HEK293 (cell line): ENCODE data around the gene PTPRG.
A peak's percentile ranks its signal among the peaks of the same experiment; 100 is the strongest.

Source experiments
- CTCF ChIA-PET: fragments of 350-600 bp; formaldehyde crosslinking; extraction: SDS; loops from one replicate; lab custom pipeline; 2021; ENCODE audit warnings: antibody characterized with exemption; lab: Yijun Ruan, JAX
- POLR2A ChIA-PET: fragments of 300-600 bp; formaldehyde crosslinking; extraction: SDS; loops from one replicate; lab custom pipeline; 2020; ENCODE audit warnings: antibody characterized with exemption, inconsistent platforms; lab: Yijun Ruan, JAX
- H3K27ac ChIP-seq: fragments of 200-500 bp; sonication (Bioruptor generic); 2 replicates; pipeline ENCODE4 v1.5.1; 2014; ENCODE audit warnings: low read depth, low read length, control low read depth, inconsistent platforms; ENCODE audit errors: extremely low read depth
- H3K36me3 ChIP-seq, 2 experiments: fragments of 200-500 bp in 1 of 2; sonication (Bioruptor generic) in 1 of 2; 1 replicate in 1 of 2; 2 replicates in 1 of 2; pipeline ENCODE4 v1.5.1; 2014 to 2017; ENCODE audit warnings: inconsistent platforms in 2 of 2, low read length in 2 of 2; ENCODE audit not compliant: control insufficient read depth in 2 of 2, insufficient read depth in 1 of 2
- H3K4me1 ChIP-seq: fragments of 200-500 bp; sonication (Bioruptor generic); 2 replicates; pipeline ENCODE4 v1.5.1; 2014; ENCODE audit warnings: mild to moderate bottlenecking, low read length, inconsistent platforms; ENCODE audit not compliant: control insufficient read depth, insufficient read depth
- H3K4me3 ChIP-seq: 2 replicates; pipeline ENCODE4 v1.5.1; 2011; ENCODE audit warnings: low read depth, mild to moderate bottlenecking, control low read depth, low read length, moderate library complexity
- H3K9me3 ChIP-seq: fragments of 200-500 bp; sonication (Bioruptor generic); 2 replicates; pipeline ENCODE4 v1.5.1; 2014; ENCODE audit warnings: low read depth, low read length, inconsistent platforms; ENCODE audit not compliant: control insufficient read depth, insufficient read depth
- EGR2 ChIP-seq: fragments of 450-650 bp; formaldehyde crosslinking; IDR thresholded peaks from 2 replicates; pipeline ENCODE4 v1.5.1; 2016; ENCODE audit warnings: low read depth, missing biosample characterization, missing genetic modification characterization
- GFI1B ChIP-seq: fragments of 450-650 bp; formaldehyde crosslinking; IDR thresholded peaks from 2 replicates; pipeline ENCODE4 v1.5.1; 2016; ENCODE audit warnings: missing biosample characterization, missing genetic modification characterization
- GLIS1 ChIP-seq: fragments of 450-650 bp; formaldehyde crosslinking; IDR thresholded peaks from 2 replicates; pipeline ENCODE4 v1.5.1; 2016; ENCODE audit warnings: missing biosample characterization, missing genetic modification characterization
- MEIS1 ChIP-seq: sonication (generic); formaldehyde crosslinking; IDR thresholded peaks from 2 replicates; pipeline ENCODE4 v1.8.1; 2022; ENCODE audit warnings: missing genetic modification reagents, mild to moderate bottlenecking, borderline replicate concordance
- OSR2 ChIP-seq: fragments of 450-650 bp; formaldehyde crosslinking; IDR thresholded peaks from 2 replicates; pipeline ENCODE4 v1.5.1; 2016; ENCODE audit warnings: missing biosample characterization, missing genetic modification characterization
- ZBTB49 ChIP-seq: fragments of 450-650 bp; formaldehyde crosslinking; IDR thresholded peaks from 2 replicates; pipeline ENCODE4 v1.5.1; 2016; ENCODE audit warnings: missing biosample characterization, missing genetic modification characterization, low read depth
- ZFP41 ChIP-seq: fragments of 450-650 bp; formaldehyde crosslinking; IDR thresholded peaks from 2 replicates; pipeline ENCODE4 v1.5.1; 2016; ENCODE audit warnings: missing biosample characterization, missing genetic modification characterization, borderline replicate concordance
- ZIC2 ChIP-seq: fragments of 450-650 bp; formaldehyde crosslinking; IDR thresholded peaks from 2 replicates; pipeline ENCODE4 v1.5.1; 2016; ENCODE audit warnings: missing biosample characterization, missing genetic modification characterization
- ZNF132 ChIP-seq: fragments of 450-650 bp; formaldehyde crosslinking; IDR thresholded peaks from 2 replicates; pipeline ENCODE4 v1.5.1; 2017; ENCODE audit warnings: missing biosample characterization, missing genetic modification characterization, borderline replicate concordance
- ZNF18 ChIP-seq: fragments of 450-650 bp; formaldehyde crosslinking; IDR thresholded peaks from 2 replicates; pipeline ENCODE4 v1.5.1; 2016; ENCODE audit warnings: missing biosample characterization, missing genetic modification characterization
- ZNF23 ChIP-seq: fragments of 450-650 bp; formaldehyde crosslinking; IDR thresholded peaks from 2 replicates; pipeline ENCODE4 v1.5.1; 2016; ENCODE audit warnings: missing biosample characterization, missing genetic modification characterization, borderline replicate concordance
- ZNF280D ChIP-seq: fragments of 450-650 bp; formaldehyde crosslinking; IDR thresholded peaks from 2 replicates; pipeline ENCODE4 v1.5.1; 2016; ENCODE audit warnings: missing biosample characterization, missing genetic modification characterization
- ZNF335 ChIP-seq: fragments of 450-650 bp; formaldehyde crosslinking; conservative IDR thresholded peaks from 2 replicates; pipeline ENCODE4 v1.5.1; 2016; ENCODE audit warnings: missing biosample characterization, missing genetic modification characterization
- ZNF398 ChIP-seq: fragments of 450-650 bp; formaldehyde crosslinking; IDR thresholded peaks from 2 replicates; pipeline ENCODE4 v1.5.1; 2017; ENCODE audit warnings: missing biosample characterization, missing genetic modification characterization
- ZNF529 ChIP-seq: fragments of 450-650 bp; formaldehyde crosslinking; IDR thresholded peaks from 2 replicates; pipeline ENCODE4 v1.5.1; 2017; ENCODE audit warnings: missing genetic modification characterization, missing biosample characterization; ENCODE audit not compliant: insufficient replicate concordance
- ZNF626 ChIP-seq: fragments of 450-650 bp; sonication (Bioruptor Pico); formaldehyde crosslinking; IDR thresholded peaks from 2 replicates; pipeline ENCODE4 v1.5.1; 2018; ENCODE audit warnings: missing biosample characterization, missing genetic modification characterization, inconsistent platforms
- ZNF654 ChIP-seq: fragments of 450-650 bp; formaldehyde crosslinking; IDR thresholded peaks from 2 replicates; pipeline ENCODE4 v1.5.1; 2016; ENCODE audit warnings: low read depth, missing biosample characterization, missing genetic modification characterization
- ZNF660 ChIP-seq: fragments of 450-650 bp; IDR thresholded peaks from 2 replicates; pipeline ENCODE4 v1.5.1; 2018; ENCODE audit warnings: missing biosample characterization, mild to moderate bottlenecking, missing genetic modification characterization
- ZNF701 ChIP-seq: fragments of 450-650 bp; formaldehyde crosslinking; IDR thresholded peaks from 2 replicates; pipeline ENCODE4 v1.5.1; 2016; ENCODE audit warnings: missing biosample characterization, missing genetic modification characterization

Gene PTPRG

GRCh38 chr3:61826161-61826560 is 264.8 kb downstream of the PTPRG start:
- H3K9me3 ChIP-seq: no peaks in the 10 kb centered on the region
- CTCF ChIA-PET: no interaction called here
- no peak overlapping the region for H3K4me3 ChIP-seq
- peaks cover 10% of the 10 kb centered on the region for H3K4me1 ChIP-seq
- H3K27ac ChIP-seq: no peak overlapping the region
- POLR2A ChIA-PET: no interaction called here
- H3K36me3 ChIP-seq: no peaks in the 10 kb centered on the region
- no peak for TF ChIP-seq ZNF132 (tag by site-specific recombination)
- no peak for TF ChIP-seq EGR2
- no peak for TF ChIP-seq ZNF335 (tag by site-specific recombination)
- no peak for TF ChIP-seq ZBTB49 (tag by site-specific recombination)
- TF ChIP-seq ZNF660 (tag by site-specific recombination): no peak
- no peak for TF ChIP-seq GFI1B (tag by site-specific recombination)
- TF ChIP-seq ZNF701 (tag by site-specific recombination): no peak
- TF ChIP-seq ZNF23 (tag by site-specific recombination): no peak
- no peak for TF ChIP-seq ZNF626 (tag by site-specific recombination)
- TF ChIP-seq ZNF398 (tag by site-specific recombination): no peak
- TF ChIP-seq OSR2 (tag by site-specific recombination): no peak
- TF ChIP-seq ZNF280D (tag by site-specific recombination): no peak

GRCh38 chr3:61828184-61828874 is 267.0 kb downstream of the PTPRG start:
- no peaks in the 10 kb centered on the region for H3K9me3 ChIP-seq
- CTCF ChIA-PET: interaction anchor here (0.5 kb wide), 1 partner anchor 237 kb away, joined by 3 read pairs; no protein-coding TSS in a partner anchor
- TF ChIP-seq ZNF18 (tag by site-specific recombination): peak; percentile 83
- no peak for TF ChIP-seq ZNF654 (tag by site-specific recombination)
- 0 out of 2 replicates have a peak, but pooled peaks have one; percentile 15 for TF ChIP-seq ZIC2 (tag by site-specific recombination)
- TF ChIP-seq GLIS1 (tag by site-specific recombination): peak; percentile 43; the same call in 1 of the 2 replicates
- TF ChIP-seq ZNF529 (tag by site-specific recombination): no peak
- TF ChIP-seq ZFP41 (tag by site-specific recombination): no peak
- TF ChIP-seq MEIS1 (CRISPR knock-in tag): no peak
- TF ChIP-seq, all 188 proteins: peak for 3
- POLR2A ChIA-PET: no interaction called here
- Histone ChIP-seq H3K27ac (no peak overlapping the region), H3K4me1 (peaks cover 4% of the 10 kb centered on the region; the same call in 1 of the 2 replicates), H3K36me3 (no peaks in the 10 kb centered on the region), H3K4me3 (no peak overlapping the region)
